ENCODE data around the gene DUSP16.
"Not testable (repeated sequence)": the region's sequence is repeated elsewhere in the genome, so short reads cannot be mapped to it uniquely, and the experiment has no call there.

The DUSP16 gene

GRCh38 chr12:12527820-12528296, 34.8 kb downstream of the DUSP16 start:
- DNase-seq, result no peak
- Histone ChIP-seq H3K4me3 (ENCODE audit: low read depth, low read length) (no peak overlapping the region), H3K36me3 (no peaks in the 10 kb centered on the region), H3K9me3 (ENCODE audit: severe bottlenecking) (no peaks in the 10 kb centered on the region), H3K27ac (no peak overlapping the region), H3K27me3 (ENCODE audit: insufficient read depth, low read depth, severe bottlenecking) (no peaks in the 10 kb centered on the region)
- TF ChIP-seq CTCF (IDR thresholded peaks at IDR 0.05; ENCODE audit: low read depth, low read length), result no peak

GRCh38 chr12:12524128-12524527, 38.5 kb downstream of the DUSP16 start:
- no peak overlapping the region for H3K4me3 ChIP-seq (ENCODE audit: low read depth, low read length)
- no peak for TF ChIP-seq CTCF (IDR thresholded peaks at IDR 0.05; ENCODE audit: low read depth, low read length)
- no peaks in the 10 kb centered on the region for H3K27me3 ChIP-seq (ENCODE audit: insufficient read depth, low read depth, severe bottlenecking)
- no peaks in the 10 kb centered on the region for H3K9me3 ChIP-seq (ENCODE audit: severe bottlenecking)
- peaks cover 7% of the 10 kb centered on the region; the same call in 1 of the 2 replicates for H3K36me3 ChIP-seq
- no peak for DNase-seq
- no peak overlapping the region for H3K27ac ChIP-seq

GRCh38 chr12:12523229-12523628, 39.4 kb downstream of the DUSP16 start:
- Histone ChIP-seq H3K27ac (no peak overlapping the region), H3K27me3 (ENCODE audit: insufficient read depth, low read depth, severe bottlenecking) (no peaks in the 10 kb centered on the region), H3K36me3 (peaks cover 12% of the 10 kb centered on the region), H3K4me3 (ENCODE audit: low read depth, low read length) (no peak overlapping the region), H3K9me3 (ENCODE audit: severe bottlenecking) (no peaks in the 10 kb centered on the region)
- TF ChIP-seq CTCF (IDR thresholded peaks at IDR 0.05; ENCODE audit: low read depth, low read length), result no peak
- no peak for DNase-seq

- not testable (repeated sequence) for H3K9me3 ChIP-seq (ENCODE audit: severe bottlenecking); H3K27me3 ChIP-seq (ENCODE audit: insufficient read depth, low read depth, severe bottlenecking); H3K27ac ChIP-seq; H3K4me3 ChIP-seq (ENCODE audit: low read depth, low read length); DNase-seq
- peaks cover 12% of the 10 kb centered on the region for H3K36me3 ChIP-seq
Measured at GRCh38 chr12:12522657-12523056, 40.0 kb downstream of the DUSP16 start.

- TF ChIP-seq CTCF (IDR thresholded peaks at IDR 0.05; ENCODE audit: low read depth, low read length), result no peak
- no peak for DNase-seq
- no peak overlapping the region for H3K27ac ChIP-seq
Measured at GRCh38 chr12:12521888-12522287, 40.8 kb downstream of the DUSP16 start.

GRCh38 chr12:12521044-12521485, 41.6 kb downstream of the DUSP16 start:
- peaks cover 16% of the 10 kb centered on the region for H3K36me3 ChIP-seq
- no peaks in the 10 kb centered on the region for H3K27me3 ChIP-seq (ENCODE audit: insufficient read depth, low read depth, severe bottlenecking)
- TF ChIP-seq CTCF (IDR thresholded peaks at IDR 0.05; ENCODE audit: low read depth, low read length), result no peak
- no peaks in the 10 kb centered on the region for H3K9me3 ChIP-seq (ENCODE audit: severe bottlenecking)
- H3K4me3 ChIP-seq (ENCODE audit: low read depth, low read length), result no peak overlapping the region
- no peak overlapping the region for H3K27ac ChIP-seq
- DNase-seq, result no peak

More at GRCh38 chr12:12521888-12522287, 40.8 kb downstream of the DUSP16 start:
- no peak overlapping the region for H3K4me3 ChIP-seq (ENCODE audit: low read depth, low read length)
- H3K9me3 ChIP-seq (ENCODE audit: severe bottlenecking), result no peaks in the 10 kb centered on the region
- H3K27me3 ChIP-seq (ENCODE audit: insufficient read depth, low read depth, severe bottlenecking), result no peaks in the 10 kb centered on the region
- peaks cover 13% of the 10 kb centered on the region for H3K36me3 ChIP-seq

Measured in WERI-Rb-1 (cell line).